HG03457 (cell line): Measurements from ENCODE around the gene TMTC2.

Source experiments
- ATAC-seq: cut with Tn5 transposase; IDR thresholded peaks from one replicate; pipeline ENCODE4 v1.9.1; 2021; ENCODE audit warnings: moderate number of reproducible peaks; ENCODE audit not compliant: unreplicated experiment

TMTC2 gene

GRCh38 chr12:83052890-83053541, 366.3 kb downstream of the TMTC2 start:
- no peak for ATAC-seq

- no peak for ATAC-seq
Observed at GRCh38 chr12:83057436-83057835, 370.7 kb downstream of the TMTC2 start.

- ATAC-seq, result no peak
Observed at GRCh38 chr12:83059107-83059506, 372.4 kb downstream of the TMTC2 start.

DNA sequence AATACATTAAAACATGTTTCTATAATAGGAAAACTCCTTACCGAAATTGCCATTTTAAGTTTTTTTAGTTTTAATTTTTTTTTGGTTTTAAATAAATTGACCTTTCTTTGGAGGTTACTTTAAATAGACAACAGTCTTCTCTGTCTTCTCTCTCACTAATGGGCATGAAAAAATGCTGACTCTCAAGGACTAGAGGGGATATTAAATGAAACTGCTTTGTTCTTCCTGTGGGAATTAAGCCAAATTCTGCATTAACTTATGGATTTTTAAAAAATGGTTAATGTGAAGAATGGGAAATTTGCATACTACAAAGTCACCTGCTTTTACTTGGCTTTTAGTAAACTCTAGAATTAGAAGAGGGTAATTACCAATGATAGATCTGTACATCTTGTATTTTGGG, 378.9 kb downstream of the TMTC2 start:
- ATAC-seq, result no peak

- ATAC-seq, result peak; percentile 80
Observed at GRCh38 chr12:83067981-83068380, 381.3 kb downstream of the TMTC2 start.

DNA sequence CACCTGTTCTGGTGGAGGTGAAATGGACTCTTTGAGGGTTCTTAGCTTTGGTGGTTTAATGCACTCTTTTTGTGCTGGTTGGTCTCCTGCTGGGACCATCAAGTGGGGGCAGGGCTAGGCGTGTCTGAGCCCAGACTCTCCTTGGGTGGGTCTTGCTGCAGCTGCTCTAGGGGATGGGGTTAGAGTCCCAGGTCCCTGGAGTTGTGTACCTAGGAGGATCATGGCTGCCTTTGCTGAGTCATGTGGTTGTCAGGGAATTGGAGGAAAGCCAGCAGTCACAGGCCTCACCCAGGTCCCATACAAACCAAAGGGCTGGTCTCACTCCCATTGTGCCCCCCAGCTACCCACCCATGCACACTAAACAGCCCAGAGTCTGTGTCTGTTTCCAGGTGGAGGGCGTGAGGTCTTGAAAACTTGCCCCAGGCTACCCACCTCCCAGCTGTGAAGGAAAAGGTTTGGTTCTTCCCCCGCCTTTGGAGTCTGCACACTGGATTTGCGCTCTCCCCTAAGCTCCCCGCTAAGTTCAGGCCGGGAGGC, 387.7 kb downstream of the TMTC2 start:
- no peak for ATAC-seq

GRCh38 chr12:83075471-83075870, 388.8 kb downstream of the TMTC2 start:
- no peak for ATAC-seq

DNA sequence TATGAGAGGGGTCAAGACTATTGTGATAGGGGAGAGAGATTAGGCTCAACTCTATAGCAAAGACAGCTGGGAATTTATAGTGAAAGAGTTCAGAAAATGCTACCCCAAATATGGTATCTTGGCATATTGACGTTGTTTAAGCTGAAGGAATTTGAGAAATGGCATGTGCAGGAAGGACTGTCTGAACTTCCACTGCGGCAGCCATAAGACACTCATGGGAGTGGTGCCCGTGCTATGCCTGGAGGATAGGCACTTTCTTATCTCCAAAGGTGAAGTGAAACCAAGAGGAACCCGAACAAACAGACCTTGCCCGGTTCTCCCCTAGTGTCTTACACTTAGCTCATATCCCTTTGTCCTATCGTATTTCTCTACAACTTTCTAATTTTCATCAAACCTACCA, 390.3 kb downstream of the TMTC2 start:
- no peak for ATAC-seq

DNA sequence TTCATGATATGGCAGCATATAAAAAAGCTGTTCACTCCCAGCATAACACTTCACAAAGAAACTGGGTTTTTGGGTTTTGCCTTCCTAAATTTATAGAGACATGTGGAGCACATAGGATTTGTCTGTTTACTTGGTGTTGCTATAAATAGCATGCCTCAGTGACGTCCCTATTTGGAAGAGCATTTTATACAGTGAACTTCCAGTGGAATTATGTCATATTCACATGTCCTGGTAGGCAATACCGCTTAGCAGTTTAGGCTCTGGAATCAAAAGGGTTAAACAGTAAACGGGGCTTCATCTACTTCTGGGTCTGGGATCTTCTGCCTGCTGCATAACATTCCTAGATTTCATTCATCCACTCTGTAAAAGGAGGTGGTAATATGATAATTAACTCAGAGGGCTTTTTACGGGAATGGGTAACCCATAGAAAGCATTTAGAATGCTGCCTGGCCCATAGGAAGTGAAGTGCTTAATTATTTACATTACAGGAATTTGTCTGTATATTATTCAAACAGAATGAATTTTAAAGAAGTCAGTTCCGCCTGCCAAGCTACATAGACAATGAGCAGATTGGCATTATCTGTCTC, 396.1 kb downstream of the TMTC2 start:
- no peak for ATAC-seq

DNA sequence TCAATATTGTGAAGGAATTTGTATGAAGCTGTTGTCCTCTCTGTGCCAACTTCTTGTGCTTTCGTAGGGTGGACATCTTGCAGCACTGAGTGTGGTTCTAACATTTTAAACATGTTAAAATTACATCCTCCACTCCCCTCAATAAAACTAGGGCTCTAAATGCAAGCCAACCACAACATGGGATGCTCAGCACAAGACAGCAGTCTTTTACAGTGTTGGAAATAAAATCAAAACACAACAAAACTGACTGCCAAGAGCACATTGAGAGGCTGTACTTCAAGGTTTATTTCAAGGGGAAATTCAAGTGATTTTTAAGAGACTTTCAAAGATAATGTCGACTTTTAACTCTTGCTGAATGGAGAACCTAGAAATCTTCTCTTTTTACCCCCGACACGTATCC, 396.9 kb downstream of the TMTC2 start:
- no peak for ATAC-seq

DNA sequence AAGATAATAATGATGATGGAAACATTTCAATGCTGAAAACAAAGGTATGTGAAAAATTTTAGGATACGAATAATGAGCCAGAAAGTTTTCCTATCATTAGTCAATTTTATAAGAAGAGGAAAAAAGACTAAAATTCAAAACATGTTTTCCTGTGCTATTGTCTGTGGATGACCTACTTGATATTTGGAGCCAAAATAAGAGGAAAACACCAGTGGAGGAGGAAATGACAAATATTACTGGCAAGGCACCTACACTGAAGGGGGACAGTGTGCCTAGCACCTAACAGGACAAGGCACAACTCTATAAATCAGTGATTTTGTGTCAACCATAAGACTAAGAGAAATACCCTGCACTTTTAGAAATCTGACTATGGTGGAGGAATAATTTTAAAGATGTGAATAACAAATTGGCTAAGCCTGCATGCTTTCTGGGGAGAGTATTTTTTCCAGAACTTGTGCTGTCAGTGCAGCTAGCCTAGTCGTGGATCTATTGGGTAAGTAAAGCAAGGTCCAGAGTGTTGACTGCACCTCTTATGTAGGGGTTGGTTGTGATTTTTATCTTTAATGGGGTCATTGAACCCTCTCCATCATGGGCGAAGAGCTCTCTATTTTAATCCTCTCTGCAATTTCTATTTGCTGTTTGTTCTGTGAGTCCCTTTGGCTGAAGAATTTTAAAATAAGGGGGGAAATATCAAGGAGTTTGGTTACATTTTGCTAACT, 398.0 kb downstream of the TMTC2 start:
- no peak for ATAC-seq

- no peak for ATAC-seq
Observed at GRCh38 chr12:83086023-83086422, 399.3 kb downstream of the TMTC2 start.

- no peak for ATAC-seq
Observed at GRCh38 chr12:83089575-83089974, 402.9 kb downstream of the TMTC2 start.

DNA sequence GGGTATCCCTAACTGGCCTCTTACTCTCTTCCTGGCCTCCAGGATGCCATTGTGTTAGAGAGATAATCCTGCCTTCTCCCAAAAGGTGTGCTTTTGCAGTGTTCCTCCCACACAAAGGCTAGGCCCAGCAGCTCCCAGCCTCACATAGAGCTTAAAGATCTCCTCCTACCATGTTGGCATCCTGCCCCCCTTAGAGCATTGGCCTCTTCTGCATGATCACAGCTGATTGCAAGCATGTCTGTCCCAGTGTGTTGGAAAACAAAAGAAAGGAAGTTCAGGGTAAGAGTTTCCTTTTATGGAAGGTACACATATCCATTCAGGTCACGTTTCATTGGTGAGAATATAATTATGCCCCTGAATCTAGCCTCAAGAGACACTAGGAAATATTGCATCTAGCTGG, 405.4 kb downstream of the TMTC2 start:
- ATAC-seq, result no peak

DNA sequence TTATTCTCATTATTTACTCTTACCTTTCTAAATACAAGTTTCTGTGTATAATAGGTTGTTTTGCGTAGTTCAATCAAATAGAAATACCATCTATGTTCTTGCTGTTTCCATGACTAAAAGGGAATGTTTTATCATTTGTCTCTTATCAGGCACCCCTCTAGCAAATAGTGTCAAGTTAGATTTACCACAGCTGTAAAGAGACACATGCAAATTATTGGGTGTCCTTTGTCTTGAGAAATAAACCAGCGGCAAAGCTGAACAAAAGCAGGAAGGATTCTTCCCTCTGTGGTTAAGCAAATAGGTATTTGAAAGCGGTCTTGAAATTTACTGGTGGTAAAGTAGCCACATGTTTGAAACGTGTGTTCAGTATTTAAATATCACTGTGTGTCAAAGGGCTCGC, 405.9 kb downstream of the TMTC2 start:
- no peak for ATAC-seq

DNA sequence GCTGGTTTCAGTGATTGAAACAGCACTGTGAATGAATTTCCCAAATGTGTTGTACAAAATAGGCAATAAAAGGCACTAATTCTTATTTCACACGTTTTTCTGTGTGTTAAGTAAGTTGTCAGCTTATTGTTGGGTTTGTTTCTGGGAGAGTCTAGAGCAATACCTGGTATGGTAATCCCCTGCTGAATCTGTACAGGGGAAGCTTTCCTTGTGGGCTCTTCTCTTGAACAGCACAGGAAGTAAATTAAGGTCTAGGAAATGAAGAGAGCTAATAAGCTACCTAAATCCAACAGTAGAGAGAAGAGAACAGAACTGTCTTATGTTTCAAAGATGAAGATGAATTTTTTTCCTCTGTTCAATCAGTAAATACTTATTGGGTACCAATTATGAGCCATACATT, 406.7 kb downstream of the TMTC2 start:
- ATAC-seq, result no peak

- ATAC-seq, result no peak
Observed at GRCh38 chr12:83097643-83098342, 411.1 kb downstream of the TMTC2 start.

DNA sequence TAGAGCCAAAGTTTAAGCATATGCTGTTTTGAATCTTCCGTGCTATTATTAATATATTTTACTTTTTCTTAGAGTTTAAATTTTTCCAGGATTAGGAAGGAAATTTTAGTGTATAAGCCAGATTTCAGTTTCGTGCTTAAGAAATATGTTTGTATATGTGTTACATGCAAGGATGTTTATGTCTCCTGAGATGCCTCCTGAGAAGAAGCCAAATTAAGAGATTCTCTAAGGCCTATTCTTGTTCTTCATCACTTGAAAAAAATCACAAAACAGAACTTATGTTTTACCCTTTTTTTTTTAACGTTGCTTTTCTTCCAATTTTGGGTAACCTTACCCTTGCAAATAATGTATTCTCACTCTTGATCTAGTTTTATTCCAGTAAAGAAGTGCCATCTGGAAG, 412.7 kb downstream of the TMTC2 start:
- ATAC-seq, result no peak

DNA sequence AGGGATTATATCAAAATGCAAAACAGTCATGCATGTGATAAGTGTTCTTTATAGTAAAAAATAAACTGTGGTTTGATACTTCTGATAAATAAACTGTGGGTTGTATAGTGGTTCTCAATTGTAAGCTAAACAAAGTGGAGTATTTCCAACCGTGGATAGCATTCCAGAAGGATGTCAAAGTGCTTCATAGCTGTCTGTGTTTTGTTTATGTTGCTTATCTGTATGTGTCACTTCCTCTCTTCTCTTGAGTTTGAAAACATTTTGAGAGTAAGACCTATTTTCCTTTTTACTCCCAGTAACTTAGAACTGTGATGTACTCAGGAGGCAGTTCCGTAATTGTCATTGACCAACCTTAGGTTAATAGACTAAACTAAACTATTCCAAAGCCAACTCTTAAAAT, 415.8 kb downstream of the TMTC2 start:
- no peak for ATAC-seq

DNA sequence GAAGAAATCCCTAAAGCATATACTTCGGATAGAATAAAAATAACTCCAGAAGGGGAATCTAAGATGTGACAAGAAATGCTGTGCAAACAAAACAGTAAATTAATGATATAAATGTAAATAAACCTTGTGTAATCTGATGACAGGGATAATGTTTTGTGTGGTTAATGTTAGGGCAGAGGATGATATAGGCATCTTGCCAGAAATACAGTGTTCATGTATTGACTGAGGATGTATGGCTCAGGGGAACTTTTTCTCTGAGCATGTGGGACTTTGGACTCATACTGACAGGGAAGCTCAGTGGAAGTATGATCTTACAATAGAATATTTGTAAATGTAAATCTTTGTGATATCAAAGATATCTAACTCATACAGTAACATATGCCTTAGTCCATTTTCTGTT, 420.2 kb downstream of the TMTC2 start:
- no peak for ATAC-seq

- no peak for ATAC-seq
Observed at GRCh38 chr12:83110424-83110823, 423.7 kb downstream of the TMTC2 start.

DNA sequence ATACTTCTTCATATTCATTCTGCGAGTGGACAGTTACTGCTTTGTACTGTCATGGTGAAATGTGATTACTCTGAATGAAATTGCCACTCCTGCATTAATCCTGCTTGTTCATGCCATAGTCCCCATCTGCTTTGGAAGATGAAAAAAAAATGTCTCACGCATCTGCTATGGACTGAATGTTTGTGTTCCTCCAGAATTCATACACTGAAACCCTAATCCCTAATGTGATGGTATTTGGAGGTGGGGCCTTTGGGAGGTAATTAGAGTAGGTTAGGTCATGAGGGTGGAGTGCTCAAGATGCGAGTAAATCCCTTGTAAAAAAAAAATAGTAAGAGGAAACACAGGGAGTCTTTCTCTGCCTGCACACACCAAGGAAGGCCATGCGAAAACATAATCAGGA, 427.2 kb downstream of the TMTC2 start:
- ATAC-seq, result no peak
